ENCODE data around the gene OR5P2. TPM values are rescaled to one million over a fixed set of nuclear protein-coding genes. Genes with fewer than 3 reads are reported as not detected.

Gene OR5P2
- total and polyA plus RNA-seq, 10 of the 15 experiments (the other 5 are each of a cell fraction or from before 2014, with no cell fraction given): not detected

DNA sequence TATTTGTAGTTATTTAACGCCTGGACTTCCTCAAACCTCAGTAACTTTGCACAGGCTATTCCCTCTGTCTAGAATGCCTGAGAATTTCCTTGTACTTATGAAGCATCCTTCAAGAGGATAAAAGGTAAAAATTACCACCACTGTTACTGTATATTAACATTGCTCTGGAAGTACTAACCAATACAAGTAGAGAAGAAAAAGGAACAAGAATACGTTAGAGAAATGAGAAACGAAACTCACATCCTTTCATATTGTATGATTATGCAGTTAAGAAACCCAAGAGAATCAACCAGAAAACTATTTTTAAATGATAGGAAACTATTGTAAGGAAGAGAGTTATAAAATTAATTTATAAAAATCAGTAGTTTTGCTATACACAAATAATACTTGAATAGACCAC lies 48.2 kb upstream of the OR5P2 start:
- no peaks in the 10 kb centered on the region for H3K79me2 ChIP-seq (ENCODE audit: control insufficient read depth, insufficient read depth, low read length)
- no peaks in the 10 kb centered on the region for H3K9me3 ChIP-seq (replicated peaks; ENCODE audit: control insufficient read depth, insufficient read depth, low read length)
- no peaks in the 10 kb centered on the region for H3K36me3 ChIP-seq (ENCODE audit: control insufficient read depth in 2 of 2, insufficient read depth in 2 of 2, low read length in 1 of 2)
- no peak overlapping the region for H2AFZ ChIP-seq (ENCODE audit: control insufficient read depth, low read depth, low read length)
- H3K27ac ChIP-seq (ENCODE audit: control insufficient read depth, insufficient read depth): no peak overlapping the region
- no peaks in the 10 kb centered on the region for H4K20me1 ChIP-seq (ENCODE audit: control insufficient read depth, insufficient read depth)
- intact Hi-C loops (cut with micrococcal nuclease; ENCODE audit: unreplicated experiment) (no loop called here), in situ Hi-C loops (cut with MboI) (no loop called here)
- TF ChIP-seq NFYA (IDR thresholded peaks at IDR 0.05; ENCODE audit: borderline replicate concordance, low read depth, low read length) (no peak), SREBF2 (IDR thresholded peaks at IDR 0.05; ENCODE audit: low read length) (no peak), SRF (IDR thresholded peaks at IDR 0.05; ENCODE audit: low read depth in 2 of 2, low read length in 2 of 2) (no peak), ETV6 (conservative IDR thresholded peaks at IDR 0.05 in 1 of 2, IDR thresholded peaks at IDR 0.05 in 1 of 2; ENCODE audit: borderline replicate concordance in 1 of 2, low read depth in 1 of 2) (no peak), RB1 (IDR thresholded peaks at IDR 0.05; ENCODE audit: borderline replicate concordance) (no peak), TCF3 (IDR thresholded peaks at IDR 0.05; ENCODE audit: borderline replicate concordance, insufficient read depth, low read depth, low read length) (no peak), SUZ12 (IDR thresholded peaks at IDR 0.05; ENCODE audit: unreplicated experiment) (no peak), POLR2AphosphoS5 (IDR thresholded peaks at IDR 0.05; ENCODE audit: low read length) (no peak), MYB (IDR thresholded peaks at IDR 0.05; ENCODE audit: borderline replicate concordance, low read depth, low read length) (no peak), WRNIP1 (IDR thresholded peaks at IDR 0.05; ENCODE audit: borderline replicate concordance, low read depth, low read length) (no peak), DPF2 (IDR thresholded peaks at IDR 0.05) (no peak)
- H3K27me3 ChIP-seq (replicated peaks in 1 of 2; ENCODE audit: control insufficient read depth in 2 of 2, insufficient read depth in 2 of 2, low read length in 1 of 2): no peaks in the 10 kb centered on the region
- RAD21 ChIA-PET (ENCODE audit: unreplicated experiment): no interaction called here
- SMC1A ChIA-PET (ENCODE audit: uncharacterized antibody, unreplicated experiment): no interaction called here
- POLR2A ChIA-PET: no interaction called here
- no peak for ATAC-seq
- CTCF ChIA-PET: no interaction called here
- no peak for DNase-seq (ENCODE audit: low read depth, low spot score)
- FAIRE-seq: no peak
- no peak overlapping the region for H3K4me2 ChIP-seq (ENCODE audit: control insufficient read depth, insufficient read depth)
- H3K4me1 ChIP-seq (ENCODE audit: control insufficient read depth, insufficient read depth, low read length): no peaks in the 10 kb centered on the region
- no peak overlapping the region for H3K9ac ChIP-seq (ENCODE audit: control insufficient read depth, insufficient read depth, low read length)
- WGBS (ENCODE audit: insufficient coverage, insufficient replicate concordance, low lambda C conversion rate, missing lambda C conversion rate): 4% methylated on average over 3 of the region's 3 CpGs
- no peak overlapping the region for H3K4me3 ChIP-seq
- BruUV-seq (replicated peaks): no TSS peak
